Keratinocyte (primary cell): ENCODE results near the gene PGS1. TPM values are rescaled to one million over a fixed set of nuclear protein-coding genes. Genes with fewer than 3 reads are reported as not detected.

Experiments
- DNase-seq: peaks from one replicate; pipeline ENCODE4 v3.0.0-alpha.2; 2011; ENCODE audit warnings: low read depth, missing footprints, low spot score
- FAIRE-seq: peaks from 2 replicates; lab custom pipeline; 2011; peaks lifted over from hg19 to GRCh38; lab: Jason Lieb, UNC
- H2AFZ ChIP-seq: 2 replicates; pipeline ENCODE4 v1.6.0; 2012; ENCODE audit warnings: low read length, control low read depth, inconsistent platforms; ENCODE audit not compliant: control insufficient read depth
- H3K27ac ChIP-seq: 2 replicates; pipeline ENCODE4 v1.5.1; 2011; ENCODE audit warnings: low read length; ENCODE audit not compliant: control insufficient read depth, insufficient read depth
- H3K27me3 ChIP-seq: 3 replicates; pipeline ENCODE4 v1.6.0; 2011; ENCODE audit warnings: low read length; ENCODE audit not compliant: control insufficient read depth, insufficient read depth; ENCODE audit errors: extremely low read depth
- H3K36me3 ChIP-seq, 2 experiments: 2 replicates in 1 of 2; 3 replicates in 1 of 2; pipeline ENCODE4 v1.5.1; 2011; ENCODE audit warnings: low read length in 2 of 2, mild to moderate bottlenecking in 1 of 2; ENCODE audit not compliant: control insufficient read depth in 2 of 2, insufficient read depth in 2 of 2; ENCODE audit errors: extremely low read depth in 1 of 2
- H3K4me1 ChIP-seq: 3 replicates; pipeline ENCODE4 v1.5.1; 2011; ENCODE audit warnings: low read length; ENCODE audit not compliant: control insufficient read depth, insufficient read depth; ENCODE audit errors: extremely low read depth
- H3K4me2 ChIP-seq: 3 replicates; pipeline ENCODE4 v1.6.0; 2011; ENCODE audit warnings: low read depth, low read length; ENCODE audit not compliant: control insufficient read depth, insufficient read depth; ENCODE audit errors: extremely low read depth
- H3K4me3 ChIP-seq, 3 experiments: fragments of 200-600 bp in 1 of 3; sonication (generic) in 1 of 3; 2 replicates in 2 of 3; 3 replicates in 1 of 3; pipeline ENCODE4 v1.5.1; 2011 to 2016; ENCODE audit warnings: low read length in 3 of 3, mild to moderate bottlenecking in 3 of 3, control low read depth in 2 of 3, inconsistent platforms in 1 of 3, low read depth in 1 of 3, mixed read lengths in 1 of 3, mixed run types in 1 of 3, moderate library complexity in 1 of 3; ENCODE audit not compliant: control insufficient read depth in 2 of 3, insufficient read depth in 2 of 3; ENCODE audit errors: extremely low read depth in 1 of 3
- H3K79me2 ChIP-seq: 2 replicates; pipeline ENCODE4 v1.6.0; 2012; ENCODE audit warnings: low read length; ENCODE audit not compliant: control insufficient read depth, insufficient read depth
- H3K9ac ChIP-seq: 3 replicates; pipeline ENCODE4 v1.6.0; 2011; ENCODE audit warnings: low read length; ENCODE audit not compliant: control insufficient read depth, insufficient read depth; ENCODE audit errors: extremely low read depth
- H3K9me1 ChIP-seq: 3 replicates; pipeline ENCODE4 v1.6.0; 2011; ENCODE audit warnings: low read length; ENCODE audit not compliant: control insufficient read depth, insufficient read depth; ENCODE audit errors: extremely low read depth
- H3K9me3 ChIP-seq: 2 replicates; pipeline ENCODE4 v1.5.1; 2012; ENCODE audit warnings: low read depth, low read length; ENCODE audit not compliant: control insufficient read depth
- H4K20me1 ChIP-seq: 3 replicates; pipeline ENCODE4 v1.6.0; 2011; ENCODE audit warnings: low read length; ENCODE audit not compliant: control insufficient read depth, insufficient read depth; ENCODE audit errors: extremely low read depth
- EZH2 ChIP-seq: IDR thresholded peaks from one replicate; pipeline ENCODE4 v1.6.1; 2012; ENCODE audit warnings: inconsistent platforms, mild to moderate bottlenecking, low read length, moderate library complexity
- dilution Hi-C: fragments of 300-500 bp; cut with MboI; formaldehyde crosslinking; loops from one replicate; pipeline ENCODE4 v1.7.0; 2020; ENCODE audit warnings: low sequenced_read_pairs; ENCODE audit not compliant: extremely low pct_ligation_motif_present
- polyA plus RNA-seq, 5 experiments: library from polyadenylated mRNA; depleted of rRNA in 3 of 5; stranded (reverse) in 3 of 5; stranded (forward) in 1 of 5; unstranded in 1 of 5; fragments of >200 nt; gene quantifications; 1 replicate in 1 of 5; 2 replicates in 3 of 5; 3 replicates in 1 of 5; pipeline versions ENCODE4 v1.2.1 to v1.2.3, GENCODE V29; 2011 to 2012; ENCODE audit warnings: missing spikeins in 2 of 5, low read depth in 1 of 5, low replicate concordance in 1 of 5
- TF ChIP-seq, protein P1 (sequence below), 3 experiments: IDR thresholded peaks in 1 of 3; conservative IDR thresholded peaks in 1 of 3; optimal IDR thresholded peaks in 1 of 3; 2 replicates in 2 of 3; 3 replicates in 1 of 3; pipeline versions ENCODE3 to v1.5.1; 2011; ENCODE audit warnings: low read length in 3 of 3, mild to moderate bottlenecking in 3 of 3, moderate library complexity in 2 of 3, control low read depth in 1 of 3, inconsistent platforms in 1 of 3; ENCODE audit not compliant: insufficient read depth in 2 of 3; ENCODE audit errors: extremely low read depth in 1 of 3

Gene PGS1
- polyA plus RNA-seq, 1 donor (not counting 4 experiments of a cell fraction or from before 2014, with no cell fraction given): 19.6 TPM

DNA sequence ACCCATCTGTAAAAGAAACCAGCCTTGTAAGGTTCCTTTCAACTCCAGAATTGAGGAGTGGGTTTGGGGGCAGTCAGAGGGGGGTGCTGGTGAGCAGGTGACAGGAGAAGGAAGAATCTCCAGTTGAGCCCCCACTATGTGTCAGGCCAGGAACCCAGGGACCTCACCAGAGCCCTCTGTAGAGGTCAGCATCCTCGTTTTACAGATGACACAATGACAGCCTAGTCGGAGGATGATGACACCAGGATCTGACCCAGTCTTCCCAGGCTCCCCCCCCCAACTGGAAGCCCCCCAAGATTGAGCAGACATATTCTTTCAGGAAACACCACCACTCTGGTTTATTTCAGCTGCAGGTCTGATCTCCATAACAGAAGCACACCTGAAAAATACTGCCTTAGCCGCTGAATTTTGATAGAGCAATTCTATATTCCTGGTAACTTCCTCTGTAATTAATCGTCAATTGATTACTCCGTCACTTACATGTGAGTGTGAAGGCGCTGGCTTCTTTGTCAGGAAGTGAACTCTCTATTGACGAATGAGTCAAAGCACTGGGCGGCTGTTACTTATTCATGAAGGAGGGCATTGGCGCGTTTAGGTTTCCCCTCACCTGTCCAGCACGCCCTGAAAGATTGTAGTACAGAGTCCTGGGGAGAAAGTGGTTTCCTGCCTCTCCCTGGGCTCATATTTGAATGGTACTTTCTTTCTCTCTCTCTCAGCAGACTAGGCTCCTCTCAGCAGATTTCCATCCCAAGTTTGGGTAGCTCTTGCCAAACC is 39.8 kb upstream of the PGS1 start:
- no peak overlapping the region for H2AFZ ChIP-seq
- peak overlapping the region; percentile 46 for H3K9ac ChIP-seq
- FAIRE-seq (peak; percentile 71), DNase-seq (no peak)
- H3K4me1 ChIP-seq: peaks cover 66% of the 10 kb centered on the region
- no peak overlapping the region for H3K4me3 ChIP-seq
- H3K27me3 ChIP-seq: no peaks in the 10 kb centered on the region
- no peaks in the 10 kb centered on the region for H3K79me2 ChIP-seq
- no peaks in the 10 kb centered on the region for H3K9me1 ChIP-seq
- no peak for TF ChIP-seq EZH2
- TF ChIP-seq, protein P1, sequence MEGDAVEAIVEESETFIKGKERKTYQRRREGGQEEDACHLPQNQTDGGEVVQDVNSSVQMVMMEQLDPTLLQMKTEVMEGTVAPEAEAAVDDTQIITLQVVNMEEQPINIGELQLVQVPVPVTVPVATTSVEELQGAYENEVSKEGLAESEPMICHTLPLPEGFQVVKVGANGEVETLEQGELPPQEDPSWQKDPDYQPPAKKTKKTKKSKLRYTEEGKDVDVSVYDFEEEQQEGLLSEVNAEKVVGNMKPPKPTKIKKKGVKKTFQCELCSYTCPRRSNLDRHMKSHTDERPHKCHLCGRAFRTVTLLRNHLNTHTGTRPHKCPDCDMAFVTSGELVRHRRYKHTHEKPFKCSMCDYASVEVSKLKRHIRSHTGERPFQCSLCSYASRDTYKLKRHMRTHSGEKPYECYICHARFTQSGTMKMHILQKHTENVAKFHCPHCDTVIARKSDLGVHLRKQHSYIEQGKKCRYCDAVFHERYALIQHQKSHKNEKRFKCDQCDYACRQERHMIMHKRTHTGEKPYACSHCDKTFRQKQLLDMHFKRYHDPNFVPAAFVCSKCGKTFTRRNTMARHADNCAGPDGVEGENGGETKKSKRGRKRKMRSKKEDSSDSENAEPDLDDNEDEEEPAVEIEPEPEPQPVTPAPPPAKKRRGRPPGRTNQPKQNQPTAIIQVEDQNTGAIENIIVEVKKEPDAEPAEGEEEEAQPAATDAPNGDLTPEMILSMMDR (optimal IDR thresholded peaks at IDR 0.05 in 1 of 3, IDR thresholded peaks at IDR 0.05 in 1 of 3, conservative IDR thresholded peaks at IDR 0.05 in 1 of 3; ENCODE audit: extremely low read depth in 1 of 3, insufficient read depth in 2 of 3, low read length in 3 of 3): no peak
- H3K9me3 ChIP-seq: no peaks in the 10 kb centered on the region
- H4K20me1 ChIP-seq: no peaks in the 10 kb centered on the region
- peak overlapping the region; percentile 72 for H3K4me2 ChIP-seq
- no peaks in the 10 kb centered on the region for H3K36me3 ChIP-seq
- peak overlapping the region; percentile 76 for H3K27ac ChIP-seq
- dilution Hi-C loops: no loop called here

DNA sequence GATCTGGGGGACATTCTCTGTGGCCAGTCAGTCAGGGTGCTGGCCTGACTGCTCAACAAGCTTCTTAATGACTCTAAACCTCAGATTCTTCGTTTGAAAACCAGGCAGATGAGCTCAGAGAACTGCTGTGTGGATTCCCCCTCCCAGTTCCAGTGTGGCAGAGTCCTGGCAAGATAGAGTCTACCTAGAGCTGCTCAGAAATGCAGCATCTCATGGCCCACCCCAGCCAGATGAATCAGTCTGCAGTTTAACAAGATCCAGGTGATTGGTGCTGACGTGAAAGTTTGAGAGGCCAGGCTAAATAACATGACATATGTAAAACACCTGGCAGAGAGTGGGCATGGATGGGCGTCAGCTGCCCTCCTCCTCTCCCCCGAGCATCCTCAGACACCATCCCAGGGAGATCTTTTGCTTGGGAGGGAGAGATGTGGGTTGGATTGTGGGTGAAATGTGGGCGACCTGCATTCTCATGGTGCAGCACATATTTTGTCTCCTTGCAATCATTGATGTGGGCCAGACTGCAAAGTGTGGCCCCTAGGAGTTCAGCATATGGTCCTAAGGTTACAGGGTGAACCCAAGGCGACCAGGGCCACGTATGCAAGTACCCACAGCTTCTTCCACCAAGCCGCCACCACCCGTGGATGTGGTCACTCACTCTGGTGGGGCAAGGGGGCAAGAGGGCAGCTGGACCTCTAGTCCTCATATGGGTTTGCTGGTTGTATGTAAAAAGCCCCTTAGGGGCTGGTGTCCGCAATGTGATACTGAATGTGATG is 38.1 kb upstream of the PGS1 start:
- H3K4me2 ChIP-seq: no peak overlapping the region
- H3K9me1 ChIP-seq: no peaks in the 10 kb centered on the region
- H3K79me2 ChIP-seq: no peaks in the 10 kb centered on the region
- H3K27ac ChIP-seq: peak overlapping the region; percentile 76
- dilution Hi-C loops: no loop called here
- TF ChIP-seq EZH2: no peak
- TF ChIP-seq, protein P1 (optimal IDR thresholded peaks at IDR 0.05 in 1 of 3, IDR thresholded peaks at IDR 0.05 in 1 of 3, conservative IDR thresholded peaks at IDR 0.05 in 1 of 3; ENCODE audit: extremely low read depth in 1 of 3, insufficient read depth in 2 of 3, low read length in 3 of 3): no peak
- H3K27me3 ChIP-seq: no peaks in the 10 kb centered on the region
- H2AFZ ChIP-seq: no peak overlapping the region
- H3K9ac ChIP-seq: peak overlapping the region; percentile 28
- no peaks in the 10 kb centered on the region for H3K36me3 ChIP-seq
- no peak for FAIRE-seq
- no peak for DNase-seq
- no peak overlapping the region for H3K4me3 ChIP-seq
- no peaks in the 10 kb centered on the region for H4K20me1 ChIP-seq
- peaks cover 54% of the 10 kb centered on the region for H3K4me1 ChIP-seq
- H3K9me3 ChIP-seq: no peaks in the 10 kb centered on the region
